Thoracic aorta (tissue), 2 donors: ENCODE results near the gene GPR155. TPM values are rescaled to one million over a fixed set of nuclear protein-coding genes. Genes with fewer than 3 reads are reported as not detected.

Source experiments
- ATAC-seq: fragments of 150-250 bp; one replicate; pipeline ENCODE4 v1.8.0; 2017; ENCODE audit warnings: low read depth; ENCODE audit not compliant: insufficient number of reproducible peaks, low FRiP score
- DNase-seq: peaks from one replicate; pipeline ENCODE4 v3.0.0-alpha.2; 2020; ENCODE audit warnings: low spot score
- H3K27ac ChIP-seq, 2 donors: fragments of 200-600 bp; sonication (generic); 1 replicate in 1 of 2; 2 replicates in 1 of 2; pipeline ENCODE4 v1.5.1; 2016; ENCODE audit warnings: mild to moderate bottlenecking in 2 of 2, moderate library complexity in 2 of 2
- H3K27me3 ChIP-seq: fragments of 200-600 bp; sonication (generic); replicated peaks from 2 replicates; pipeline ENCODE4 v1.6.0; 2016; ENCODE audit warnings: mild to moderate bottlenecking; ENCODE audit not compliant: insufficient read depth
- H3K36me3 ChIP-seq: fragments of 200-600 bp; sonication (generic); one replicate; pipeline ENCODE4 v1.5.1; 2016
- H3K4me1 ChIP-seq, 2 donors: fragments of 200-600 bp; sonication (generic); 1 replicate in 1 of 2; 2 replicates in 1 of 2; pipeline versions ENCODE4 v1.5.1 to v1.6.0; 2016; ENCODE audit warnings: low read depth in 2 of 2, mild to moderate bottlenecking in 1 of 2; ENCODE audit not compliant: control insufficient read depth in 1 of 2
- H3K4me3 ChIP-seq: fragments of 200-600 bp; sonication (generic); 2 replicates; pipeline ENCODE4 v1.5.1; 2016; ENCODE audit warnings: mild to moderate bottlenecking
- H3K9me3 ChIP-seq: fragments of 200-600 bp; sonication (generic); 2 replicates; pipeline ENCODE4 v1.5.1; 2016
- total RNA-seq, 2 donors: library from RNA; depleted of rRNA; stranded (reverse); fragments of >200 nt; gene quantifications; one replicate each; pipeline versions ENCODE4 v1.1.0 to v1.2.3, GENCODE V29; 2016
- TF ChIP-seq, protein P1 (sequence below): fragments of 200-600 bp; sonication (generic); IDR thresholded peaks from one replicate; pipeline ENCODE4 v1.5.1; 2019; ENCODE audit warnings: antibody characterized with exemption

GPR155 gene
- 1 to 10 TPM; 6.6 to 6.8 TPM for total RNA-seq

DNA sequence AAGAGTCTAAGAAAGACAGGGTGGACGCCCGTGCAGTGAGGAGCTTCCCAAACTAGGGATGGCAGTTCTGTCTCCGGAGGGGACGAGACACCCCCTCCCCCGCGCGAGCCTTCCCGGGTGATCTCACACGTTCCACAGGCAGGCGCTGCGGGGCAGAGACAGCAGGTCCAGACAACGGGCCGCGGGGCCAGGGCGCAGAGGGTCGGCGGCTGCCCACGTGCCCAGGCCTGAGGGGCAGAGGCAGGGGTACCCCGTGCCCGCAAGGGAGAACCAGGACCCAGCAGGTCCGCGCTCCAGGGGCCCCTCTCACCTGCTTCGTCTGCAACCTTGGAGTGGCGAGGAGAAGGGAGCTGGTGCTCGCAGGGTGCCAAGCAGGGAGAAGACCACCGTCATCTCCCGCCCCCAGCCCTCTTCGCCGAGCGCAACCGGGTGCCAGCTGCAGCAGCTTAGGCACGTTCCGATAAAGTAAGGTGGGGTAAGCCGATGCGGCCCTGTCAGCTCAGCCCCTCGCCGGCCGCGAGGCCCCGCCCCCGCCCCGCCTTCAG lies at the start of gene GPR155:
GPR155 (minus strand) TSS at position 467 of the 545 bp plus-strand sequence. CDS start 5,073 bp downstream, outside the sequence.
- Histone ChIP-seq H3K36me3 (peaks cover 1% of the 10 kb centered on the region), H3K27me3 (no peaks in the 10 kb centered on the region), H3K4me3 (peak within 1 kb of the TSS; percentile 90), H3K27ac (peak within 1 kb of the TSS; percentile 68 to 71), H3K9me3 (no peaks in the 10 kb centered on the region), H3K4me1 (peaks cover 0 to 17% of the 10 kb centered on the region in 2 donors)
- TF ChIP-seq, protein P1, sequence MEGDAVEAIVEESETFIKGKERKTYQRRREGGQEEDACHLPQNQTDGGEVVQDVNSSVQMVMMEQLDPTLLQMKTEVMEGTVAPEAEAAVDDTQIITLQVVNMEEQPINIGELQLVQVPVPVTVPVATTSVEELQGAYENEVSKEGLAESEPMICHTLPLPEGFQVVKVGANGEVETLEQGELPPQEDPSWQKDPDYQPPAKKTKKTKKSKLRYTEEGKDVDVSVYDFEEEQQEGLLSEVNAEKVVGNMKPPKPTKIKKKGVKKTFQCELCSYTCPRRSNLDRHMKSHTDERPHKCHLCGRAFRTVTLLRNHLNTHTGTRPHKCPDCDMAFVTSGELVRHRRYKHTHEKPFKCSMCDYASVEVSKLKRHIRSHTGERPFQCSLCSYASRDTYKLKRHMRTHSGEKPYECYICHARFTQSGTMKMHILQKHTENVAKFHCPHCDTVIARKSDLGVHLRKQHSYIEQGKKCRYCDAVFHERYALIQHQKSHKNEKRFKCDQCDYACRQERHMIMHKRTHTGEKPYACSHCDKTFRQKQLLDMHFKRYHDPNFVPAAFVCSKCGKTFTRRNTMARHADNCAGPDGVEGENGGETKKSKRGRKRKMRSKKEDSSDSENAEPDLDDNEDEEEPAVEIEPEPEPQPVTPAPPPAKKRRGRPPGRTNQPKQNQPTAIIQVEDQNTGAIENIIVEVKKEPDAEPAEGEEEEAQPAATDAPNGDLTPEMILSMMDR, result no peak
- peak; percentile 19 for DNase-seq
- peak; percentile 33 for ATAC-seq

DNA sequence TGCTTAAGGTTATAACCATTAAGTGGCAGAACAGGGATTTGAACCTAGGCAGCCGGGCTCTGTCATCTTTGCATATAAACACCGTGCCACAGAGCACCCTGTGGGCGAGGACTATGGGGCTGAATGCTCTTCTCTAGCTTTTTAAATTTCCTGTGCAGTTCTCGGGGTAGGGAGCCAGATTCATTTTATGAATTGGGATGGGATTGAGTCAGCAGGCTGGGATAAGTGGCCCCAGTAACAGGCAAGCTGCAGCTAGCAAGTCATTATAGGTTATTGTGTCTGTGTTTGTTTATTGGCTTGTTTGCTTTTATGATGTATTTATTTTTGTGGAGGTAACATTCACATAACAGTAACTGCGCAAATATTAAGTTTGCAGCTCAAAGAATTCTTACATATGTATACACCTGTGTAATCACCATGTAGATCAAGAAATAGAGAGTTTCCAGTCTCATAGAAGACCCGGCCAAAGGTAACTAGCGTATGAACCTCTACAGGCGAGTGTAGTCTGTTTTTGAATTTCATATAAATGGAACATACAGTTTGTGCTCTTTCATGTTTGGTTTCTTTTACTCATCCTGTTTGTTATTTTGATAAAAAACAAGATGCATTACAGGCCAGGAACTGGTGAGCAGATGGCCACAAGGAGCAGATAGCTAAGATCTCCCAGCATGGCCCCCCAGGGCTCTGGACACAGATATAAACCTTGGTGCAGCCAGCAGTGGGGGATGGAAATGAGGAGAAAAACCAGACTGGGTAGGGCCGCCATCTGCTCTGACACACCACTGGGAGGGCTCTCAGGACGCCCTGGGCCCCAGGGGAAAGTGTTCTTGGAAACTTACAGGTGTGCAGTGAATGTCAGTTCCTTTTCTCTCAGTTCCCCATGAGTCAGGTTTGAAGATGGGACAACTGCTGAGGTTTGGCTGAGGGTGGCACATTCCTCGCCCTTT lies 49.2 kb upstream of the GPR155 start:
- H3K9me3 ChIP-seq, result no peaks in the 10 kb centered on the region
- H3K27me3 ChIP-seq, result no peaks in the 10 kb centered on the region
- no peak for DNase-seq
- no peak overlapping the region for H3K4me3 ChIP-seq
- TF ChIP-seq, protein P1, result no peak
- no peaks in the 10 kb centered on the region for H3K4me1 ChIP-seq
- no peak overlapping the region for H3K27ac ChIP-seq
- no peaks in the 10 kb centered on the region for H3K36me3 ChIP-seq
- ATAC-seq, result no peak

DNA sequence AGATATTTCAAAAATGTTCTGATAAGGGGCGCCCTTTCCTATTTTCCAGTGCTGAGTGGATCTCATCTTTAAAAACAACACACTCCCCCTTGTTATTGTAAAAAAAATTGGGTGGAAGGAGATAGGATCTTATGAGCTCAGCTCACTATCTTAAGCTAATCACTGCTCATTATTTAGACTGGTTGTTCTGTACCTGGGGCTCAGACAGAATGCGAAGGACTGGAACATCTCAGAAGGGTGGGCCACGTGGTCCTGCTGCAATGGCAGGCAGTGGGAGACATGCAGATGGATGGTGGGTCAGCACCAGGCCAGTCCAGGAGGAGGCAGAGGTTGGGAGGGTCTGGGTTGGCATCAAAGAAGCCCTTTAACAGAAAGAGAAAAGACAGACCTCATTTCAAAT lies 48.3 kb upstream of the GPR155 start:
- ATAC-seq (no peak), DNase-seq (no peak)
- Histone ChIP-seq H3K9me3 (no peaks in the 10 kb centered on the region), H3K36me3 (no peaks in the 10 kb centered on the region), H3K27ac (no peak overlapping the region), H3K27me3 (no peaks in the 10 kb centered on the region), H3K4me1 (no peaks in the 10 kb centered on the region), H3K4me3 (no peak overlapping the region)
- TF ChIP-seq, protein P1, result no peak

DNA sequence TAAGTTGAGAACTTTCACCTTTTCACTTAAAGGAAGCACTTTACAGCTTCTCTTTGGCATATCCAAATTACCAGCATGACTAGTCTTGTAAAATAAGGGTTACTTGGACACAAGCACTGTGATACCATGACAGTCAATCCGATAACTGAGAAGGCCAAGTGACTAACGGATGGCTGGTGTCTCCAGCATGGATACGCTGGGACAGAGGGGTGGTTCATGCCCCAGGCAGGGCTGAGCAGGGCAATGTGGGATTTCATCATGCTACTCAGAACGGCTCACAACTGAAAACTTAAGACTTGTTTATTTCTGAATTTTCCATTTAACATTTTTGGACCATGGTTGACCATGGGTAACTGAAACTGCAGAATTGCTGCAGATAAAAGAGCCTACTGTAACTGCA lies 43.1 kb upstream of the GPR155 start:
- Histone ChIP-seq H3K4me3 (no peak overlapping the region), H3K27ac (no peak overlapping the region), H3K9me3 (no peaks in the 10 kb centered on the region), H3K27me3 (no peaks in the 10 kb centered on the region), H3K36me3 (no peaks in the 10 kb centered on the region), H3K4me1 (no peaks in the 10 kb centered on the region)
- ATAC-seq (no peak), DNase-seq (no peak)
- TF ChIP-seq, protein P1, result no peak

DNA sequence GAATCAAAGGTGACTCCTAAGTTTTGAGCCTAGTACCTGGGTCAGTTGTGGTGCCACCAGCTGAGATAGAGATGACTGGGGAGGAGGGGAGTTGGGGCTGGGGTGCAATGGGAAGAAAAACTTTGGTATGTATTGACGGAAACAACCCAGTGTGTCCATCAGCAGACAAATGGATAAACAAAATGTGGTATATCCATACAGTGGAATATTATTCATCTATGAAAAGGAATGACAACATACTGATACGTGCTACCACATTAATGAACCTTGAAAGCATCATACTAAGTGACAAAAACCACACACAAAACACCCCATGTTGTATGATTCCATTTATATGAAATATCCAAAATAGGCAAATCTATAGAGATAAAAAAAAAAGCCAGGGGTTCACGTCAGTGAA lies 41.1 kb upstream of the GPR155 start:
- no peak for ATAC-seq
- Histone ChIP-seq H3K27ac (no peak overlapping the region), H3K27me3 (no peaks in the 10 kb centered on the region), H3K9me3 (no peaks in the 10 kb centered on the region), H3K4me1 (no peaks in the 10 kb centered on the region), H3K4me3 (no peak overlapping the region), H3K36me3 (no peaks in the 10 kb centered on the region)
- TF ChIP-seq, protein P1, result no peak
- DNase-seq, result no peak
